CD4-positive, alpha-beta memory T cell (primary cell): ENCODE data around the gene SERINC5. TPM values are rescaled to one million over a fixed set of nuclear protein-coding genes. Genes with fewer than 3 reads are reported as not detected.
A peak's percentile ranks its signal among the peaks of the same experiment; 100 is the strongest.

Source experiments
- CTCF ChIA-PET: fragments of 350-600 bp; sonication (Branson Sonifier 250); formaldehyde crosslinking; loops from one replicate; lab custom pipeline; 2021; ENCODE audit warnings: inconsistent platforms; ENCODE audit not compliant: partially characterized antibody; lab: Charles Lee
- POLR2A ChIA-PET: fragments of 350-600 bp; sonication (Branson Sonifier 250); formaldehyde crosslinking; loops from one replicate; lab custom pipeline; 2021; ENCODE audit not compliant: partially characterized antibody; lab: Charles Lee
- DNase-seq, 5 donors: peaks; one replicate each; pipeline versions ENCODE4 v3.0.0 to v3.0.0-alpha.2; 2020 to 2022; ENCODE audit warnings: mixed read lengths in 1 of 5
- H3K27ac ChIP-seq: one replicate; pipeline ENCODE4 v1.7.0; 2013; ENCODE audit warnings: low read depth, low read length
- H3K27me3 ChIP-seq: 2 replicates; pipeline ENCODE4 v1.7.0; 2013; ENCODE audit warnings: mild to moderate bottlenecking, low read length, moderate library complexity; ENCODE audit not compliant: insufficient read depth
- H3K36me3 ChIP-seq: 2 replicates; pipeline ENCODE4 v1.7.0; 2013; ENCODE audit warnings: mild to moderate bottlenecking, low read length, moderate library complexity; ENCODE audit not compliant: insufficient read depth
- H3K4me1 ChIP-seq: 2 replicates; pipeline ENCODE4 v1.7.0; 2013; ENCODE audit warnings: mild to moderate bottlenecking, low read length, moderate library complexity; ENCODE audit not compliant: insufficient read depth
- H3K4me3 ChIP-seq, 2 donors: one replicate each; pipeline ENCODE4 v1.7.0; 2013; ENCODE audit warnings: low read length in 2 of 2, mild to moderate bottlenecking in 1 of 2
- H3K9me3 ChIP-seq, 2 donors: one replicate each; pipeline ENCODE4 v1.7.0; 2013; ENCODE audit warnings: low read length in 2 of 2, control low read depth in 1 of 2; ENCODE audit not compliant: control insufficient read depth in 1 of 2
- H3K27ac Mint-ChIP-seq, 7 donors: one replicate each; pipeline ENCODE4 v1.8.0; 2020 to 2021; ENCODE audit warnings: mixed read lengths in 7 of 7, mild to moderate bottlenecking in 6 of 7, inconsistent platforms in 3 of 7, moderate library complexity in 3 of 7
- H3K27me3 Mint-ChIP-seq, 2 donors: one replicate each; pipeline ENCODE4 v1.8.0; 2020 to 2021; ENCODE audit warnings: mixed read lengths in 2 of 2
- H3K36me3 Mint-ChIP-seq, 2 donors: one replicate each; pipeline ENCODE4 v1.8.0; 2020 to 2021; ENCODE audit warnings: mixed read lengths in 2 of 2, inconsistent platforms in 1 of 2, mild to moderate bottlenecking in 1 of 2
- H3K4me1 Mint-ChIP-seq, 4 donors: one replicate each; pipeline ENCODE4 v1.8.0; 2020 to 2021; ENCODE audit warnings: mixed read lengths in 4 of 4, mild to moderate bottlenecking in 1 of 4
- H3K4me3 Mint-ChIP-seq, 8 donors: one replicate each; pipeline ENCODE4 v1.8.0; 2020 to 2021; ENCODE audit warnings: mixed read lengths in 8 of 8, mild to moderate bottlenecking in 7 of 8, moderate library complexity in 6 of 8, inconsistent platforms in 3 of 8
- H3K9me3 Mint-ChIP-seq, 8 donors: one replicate each; pipeline ENCODE4 v1.8.0; 2020 to 2021; ENCODE audit warnings: mixed read lengths in 8 of 8, mild to moderate bottlenecking in 5 of 8, inconsistent platforms in 3 of 8, moderate library complexity in 1 of 8
- intact Hi-C: fragments of 100-400 bp; cut with micrococcal nuclease; formaldehyde crosslinking; loops from one replicate; pipeline ENCODE4 v1.15.1; 2023
- polyA plus RNA-seq, 2 donors: library from polyadenylated mRNA; unstranded; fragments of 300-500 nt; fragmentation: Illumina TruSeq; gene quantifications; one replicate each; pipeline ENCODE4 v1.2.3, GENCODE V29; 2021
- total RNA-seq, 2 experiments: library from RNA; stranded (reverse); gene quantifications; one replicate each; pipeline ENCODE4 v1.2.3, GENCODE V29; 2021

The SERINC5 gene
- total and polyA plus RNA-seq, 4 experiments from 2014 or later, result 20.7 to 165 (median 94.0) TPM

GRCh38 chr5:80076131-80077050 lies 179.5 kb downstream of the SERINC5 start:
- H3K4me3 Mint-ChIP-seq, result no peak overlapping the region

GRCh38 chr5:80072103-80073073 lies 183.5 kb downstream of the SERINC5 start:
- Histone ChIP-seq H3K27me3 (no peaks in the 10 kb centered on the region), H3K36me3 (no peaks in the 10 kb centered on the region), H3K4me1 (no peaks in the 10 kb centered on the region), H3K27ac (no peak overlapping the region), H3K9me3 (no peaks in the 10 kb centered on the region), H3K4me3 (no peak overlapping the region)
- no peak for DNase-seq
- H3K36me3 Mint-ChIP-seq, result peaks cover 37 to 43% of the 10 kb centered on the region in 2 donors
- POLR2A ChIA-PET, result no interaction called here
- H3K4me3 Mint-ChIP-seq, result no peak overlapping the region
- H3K27me3 Mint-ChIP-seq, result no peaks in the 10 kb centered on the region
- no peaks in the 10 kb centered on the region for H3K4me1 Mint-ChIP-seq
- H3K27ac Mint-ChIP-seq, result no peak overlapping the region
- intact Hi-C loops, result no loop called here
- CTCF ChIA-PET, result interaction anchor here (0.9 to 3.3 kb wide), 3 partner anchors 11 to 202 kb away, joined by 3 to 29 read pairs (median 4); no protein-coding TSS in a partner anchor
- no peaks in the 10 kb centered on the region for H3K9me3 Mint-ChIP-seq

More at GRCh38 chr5:80076131-80077050, 179.5 kb downstream of the SERINC5 start:
- H3K27me3 Mint-ChIP-seq, result no peaks in the 10 kb centered on the region
- H3K4me1 Mint-ChIP-seq, result peaks cover 0 to 1% (median 0%) of the 10 kb centered on the region in 4 donors
- Histone ChIP-seq H3K27ac (no peak overlapping the region), H3K4me1 (no peaks in the 10 kb centered on the region), H3K36me3 (peaks cover 4% of the 10 kb centered on the region), H3K9me3 (no peaks in the 10 kb centered on the region), H3K27me3 (no peaks in the 10 kb centered on the region), H3K4me3 (no peak overlapping the region)
- no peak for DNase-seq
- no peak overlapping the region for H3K27ac Mint-ChIP-seq
- intact Hi-C loops, result no loop called here
- ChIA-PET CTCF (interaction anchor here (0.9 kb wide), 1 partner anchor 7 kb away, joined by 3 read pairs; no protein-coding TSS in a partner anchor), POLR2A (no interaction called here)
- no peaks in the 10 kb centered on the region for H3K9me3 Mint-ChIP-seq
- peaks cover 43% of the 10 kb centered on the region in 2 donors for H3K36me3 Mint-ChIP-seq

GRCh38 chr5:80071510-80072021 lies 184.3 kb downstream of the SERINC5 start:
- Mint-ChIP-seq H3K9me3 (no peaks in the 10 kb centered on the region), H3K27me3 (no peaks in the 10 kb centered on the region), H3K27ac (peak overlapping the region in 1 of 7 donors; percentile 71), H3K4me3 (no peak overlapping the region), H3K36me3 (peaks cover 39 to 43% of the 10 kb centered on the region in 2 donors), H3K4me1 (no peaks in the 10 kb centered on the region)
- Histone ChIP-seq H3K36me3 (no peaks in the 10 kb centered on the region), H3K4me1 (no peaks in the 10 kb centered on the region), H3K27ac (no peak overlapping the region), H3K4me3 (no peak overlapping the region), H3K27me3 (no peaks in the 10 kb centered on the region), H3K9me3 (no peaks in the 10 kb centered on the region)
- ChIA-PET POLR2A (no interaction called here), CTCF (interaction anchor here (0.9 to 3.3 kb wide), 2 partner anchors 12 to 203 kb away, joined by 4 to 29 read pairs; no protein-coding TSS in a partner anchor)
- DNase-seq, result no peak
- intact Hi-C loops, result no loop called here

- Histone ChIP-seq H3K4me3 (no peak overlapping the region), H3K4me1 (no peaks in the 10 kb centered on the region), H3K9me3 (no peaks in the 10 kb centered on the region), H3K27me3 (no peaks in the 10 kb centered on the region), H3K27ac (no peak overlapping the region), H3K36me3 (no peaks in the 10 kb centered on the region)
- no peak for DNase-seq
- H3K4me3 Mint-ChIP-seq, result no peak overlapping the region
- H3K36me3 Mint-ChIP-seq, result peaks cover 41 to 43% of the 10 kb centered on the region in 2 donors
- POLR2A ChIA-PET, result no interaction called here
- H3K27me3 Mint-ChIP-seq, result no peaks in the 10 kb centered on the region
- no peaks in the 10 kb centered on the region for H3K9me3 Mint-ChIP-seq
- no peaks in the 10 kb centered on the region for H3K4me1 Mint-ChIP-seq
- CTCF ChIA-PET, result interaction anchor here (1.4 kb wide), 1 partner anchor 12 kb away, joined by 6 read pairs; no protein-coding TSS in a partner anchor
- H3K27ac Mint-ChIP-seq, result peak overlapping the region in 1 of 7 donors; percentile 23
- intact Hi-C loops, result no loop called here
Observed at GRCh38 chr5:80070338-80071056, 185.4 kb downstream of the SERINC5 start.

- no peaks in the 10 kb centered on the region for H3K27me3 ChIP-seq
- Mint-ChIP-seq H3K9me3 (no peaks in the 10 kb centered on the region), H3K27me3 (no peaks in the 10 kb centered on the region), H3K36me3 (peaks cover 43 to 44% of the 10 kb centered on the region in 2 donors), H3K4me1 (no peaks in the 10 kb centered on the region), H3K27ac (peak overlapping the region in 2 of 7 donors; percentile 4 to 66), H3K4me3 (no peak overlapping the region)
- no peaks in the 10 kb centered on the region for H3K9me3 ChIP-seq
- ChIA-PET POLR2A (no interaction called here), CTCF (interaction anchor here (1.4 kb wide), 1 partner anchor 13 kb away, joined by 6 read pairs; no protein-coding TSS in a partner anchor)
- H3K4me3 ChIP-seq, result no peak overlapping the region
- intact Hi-C loops, result no loop called here
- no peaks in the 10 kb centered on the region for H3K36me3 ChIP-seq
- no peaks in the 10 kb centered on the region for H3K4me1 ChIP-seq
- no peak overlapping the region for H3K27ac ChIP-seq
- no peak for DNase-seq
Observed at GRCh38 chr5:80069918-80070318, 185.9 kb downstream of the SERINC5 start.

- Histone ChIP-seq H3K4me3 (no peak overlapping the region), H3K36me3 (no peaks in the 10 kb centered on the region), H3K9me3 (no peaks in the 10 kb centered on the region), H3K4me1 (no peaks in the 10 kb centered on the region), H3K27me3 (no peaks in the 10 kb centered on the region), H3K27ac (no peak overlapping the region)
- DNase-seq, result no peak
- Mint-ChIP-seq H3K4me3 (no peak overlapping the region), H3K36me3 (peaks cover 46 to 50% of the 10 kb centered on the region in 2 donors), H3K9me3 (no peaks in the 10 kb centered on the region), H3K4me1 (no peaks in the 10 kb centered on the region), H3K27ac (no peak overlapping the region), H3K27me3 (no peaks in the 10 kb centered on the region)
- POLR2A ChIA-PET, result no interaction called here
- intact Hi-C loops, result no loop called here
- CTCF ChIA-PET, result interaction anchor here (1.4 kb wide), 1 partner anchor 13 kb away, joined by 6 read pairs; no protein-coding TSS in a partner anchor
Observed at GRCh38 chr5:80069251-80069800, 186.5 kb downstream of the SERINC5 start.
